Chondrocyte (in vitro differentiated cells): Measurements from ENCODE around the gene STXBP2. TPM values are rescaled to one million over a fixed set of nuclear protein-coding genes. Genes with fewer than 3 reads are reported as not detected.
A peak's percentile ranks its signal among the peaks of the same experiment; 100 is the strongest.

ENCODE experiments used
- DNase-seq: peaks from one replicate; pipeline ENCODE4 v3.0.0; 2021; ENCODE audit warnings: mixed read lengths, low spot score
- H3K27ac Mint-ChIP-seq: one replicate; pipeline ENCODE4 v1.8.0; 2021; ENCODE audit warnings: mild to moderate bottlenecking, moderate library complexity, mixed read lengths; ENCODE audit not compliant: unreplicated experiment
- H3K27me3 Mint-ChIP-seq: 2 replicates; pipeline ENCODE4 v1.8.0; 2021; ENCODE audit warnings: low read depth, mixed read lengths
- H3K36me3 Mint-ChIP-seq: 2 replicates; pipeline ENCODE4 v1.8.0; 2021; ENCODE audit warnings: low read depth, mixed read lengths
- H3K4me1 Mint-ChIP-seq: 2 replicates; pipeline ENCODE4 v1.8.0; 2021; ENCODE audit warnings: low read depth, mild to moderate bottlenecking, mixed read lengths
- H3K4me3 Mint-ChIP-seq: one replicate; pipeline ENCODE4 v1.8.0; 2021; ENCODE audit warnings: mild to moderate bottlenecking, moderate library complexity, mixed read lengths; ENCODE audit not compliant: unreplicated experiment
- H3K9me3 Mint-ChIP-seq: 2 replicates; pipeline ENCODE4 v1.8.0; 2021; ENCODE audit warnings: low read depth, mixed read lengths
- total RNA-seq: library from RNA; stranded (reverse); gene quantifications from 3 replicates; pipeline ENCODE4 v1.2.1, GENCODE V29; 2021
- TF ChIP-seq, protein P1 (sequence below): fragments of 200-600 bp; sonication (generic); IDR thresholded peaks from 2 replicates; pipeline ENCODE4 v1.5.0; 2021; ENCODE audit warnings: antibody characterized with exemption, mild to moderate bottlenecking, moderate library complexity

Gene STXBP2
- total RNA-seq, 1 donor from 2014 or later, result 10.2 TPM

DNA sequence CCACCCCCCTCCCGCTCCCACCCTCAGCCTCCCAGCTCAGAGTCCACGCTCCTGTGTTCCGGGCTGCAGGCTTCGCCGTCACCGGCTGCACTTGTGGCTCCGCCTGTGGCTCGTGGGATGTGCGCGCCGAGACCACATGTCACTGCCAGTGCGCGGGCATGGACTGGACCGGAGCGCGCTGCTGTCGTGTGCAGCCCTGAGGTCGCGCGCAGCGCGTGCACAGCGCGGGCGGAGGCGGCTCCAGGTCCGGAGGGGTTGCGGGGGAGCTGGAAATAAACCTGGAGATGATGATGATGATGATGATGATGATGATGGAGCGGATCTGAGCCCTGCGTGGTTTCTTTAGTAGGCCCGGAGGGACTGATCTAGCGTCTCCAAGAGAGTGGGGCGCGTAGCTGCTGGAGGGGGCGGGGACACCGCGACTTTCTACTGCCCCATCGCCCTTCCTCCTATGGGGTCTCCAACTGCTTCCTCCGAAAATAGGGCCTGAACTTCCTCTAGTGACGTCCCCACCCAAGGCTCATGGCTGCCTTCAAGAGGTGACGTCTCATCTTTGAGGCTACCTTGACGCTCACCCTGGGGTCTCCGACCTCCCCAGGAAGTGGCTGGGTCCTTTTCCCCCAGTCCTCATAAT, 33.4 kb downstream of the STXBP2 start:
- H3K36me3 Mint-ChIP-seq, result no peaks in the 10 kb centered on the region
- TF ChIP-seq, protein P1, sequence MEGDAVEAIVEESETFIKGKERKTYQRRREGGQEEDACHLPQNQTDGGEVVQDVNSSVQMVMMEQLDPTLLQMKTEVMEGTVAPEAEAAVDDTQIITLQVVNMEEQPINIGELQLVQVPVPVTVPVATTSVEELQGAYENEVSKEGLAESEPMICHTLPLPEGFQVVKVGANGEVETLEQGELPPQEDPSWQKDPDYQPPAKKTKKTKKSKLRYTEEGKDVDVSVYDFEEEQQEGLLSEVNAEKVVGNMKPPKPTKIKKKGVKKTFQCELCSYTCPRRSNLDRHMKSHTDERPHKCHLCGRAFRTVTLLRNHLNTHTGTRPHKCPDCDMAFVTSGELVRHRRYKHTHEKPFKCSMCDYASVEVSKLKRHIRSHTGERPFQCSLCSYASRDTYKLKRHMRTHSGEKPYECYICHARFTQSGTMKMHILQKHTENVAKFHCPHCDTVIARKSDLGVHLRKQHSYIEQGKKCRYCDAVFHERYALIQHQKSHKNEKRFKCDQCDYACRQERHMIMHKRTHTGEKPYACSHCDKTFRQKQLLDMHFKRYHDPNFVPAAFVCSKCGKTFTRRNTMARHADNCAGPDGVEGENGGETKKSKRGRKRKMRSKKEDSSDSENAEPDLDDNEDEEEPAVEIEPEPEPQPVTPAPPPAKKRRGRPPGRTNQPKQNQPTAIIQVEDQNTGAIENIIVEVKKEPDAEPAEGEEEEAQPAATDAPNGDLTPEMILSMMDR, result no peak
- DNase-seq, result no peak
- H3K4me1 Mint-ChIP-seq, result peaks cover 5% of the 10 kb centered on the region
- H3K27ac Mint-ChIP-seq, result no peak overlapping the region
- peak overlapping the region; percentile 64 for H3K4me3 Mint-ChIP-seq
- peaks cover 4% of the 10 kb centered on the region for H3K9me3 Mint-ChIP-seq
- H3K27me3 Mint-ChIP-seq, result peaks cover 40% of the 10 kb centered on the region

DNA sequence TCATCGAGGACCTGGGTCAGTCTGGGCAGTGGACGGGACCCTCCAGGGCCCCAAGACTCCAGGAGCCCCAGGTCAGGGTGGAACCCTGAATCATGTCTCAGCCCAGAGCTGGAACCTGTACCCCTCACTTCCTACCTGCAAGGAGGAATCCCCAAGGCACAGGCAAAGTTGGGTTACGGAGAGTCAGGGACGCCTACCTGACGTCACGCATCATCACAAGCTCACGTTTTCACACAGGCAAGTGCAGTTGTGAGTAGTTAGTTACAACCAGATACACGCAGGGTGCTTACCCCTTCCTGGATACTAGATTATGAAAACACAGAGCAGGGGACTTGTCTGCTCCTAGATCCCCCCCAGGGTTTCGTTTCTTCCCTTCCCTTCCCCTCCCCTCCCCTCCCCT, 33.9 kb downstream of the STXBP2 start:
- DNase-seq, result no peak
- Mint-ChIP-seq H3K4me3 (no peak overlapping the region), H3K27me3 (peaks cover 40% of the 10 kb centered on the region), H3K9me3 (peaks cover 4% of the 10 kb centered on the region), H3K27ac (no peak overlapping the region), H3K36me3 (no peaks in the 10 kb centered on the region), H3K4me1 (peaks cover 5% of the 10 kb centered on the region)
- TF ChIP-seq, protein P1, result no peak

DNA sequence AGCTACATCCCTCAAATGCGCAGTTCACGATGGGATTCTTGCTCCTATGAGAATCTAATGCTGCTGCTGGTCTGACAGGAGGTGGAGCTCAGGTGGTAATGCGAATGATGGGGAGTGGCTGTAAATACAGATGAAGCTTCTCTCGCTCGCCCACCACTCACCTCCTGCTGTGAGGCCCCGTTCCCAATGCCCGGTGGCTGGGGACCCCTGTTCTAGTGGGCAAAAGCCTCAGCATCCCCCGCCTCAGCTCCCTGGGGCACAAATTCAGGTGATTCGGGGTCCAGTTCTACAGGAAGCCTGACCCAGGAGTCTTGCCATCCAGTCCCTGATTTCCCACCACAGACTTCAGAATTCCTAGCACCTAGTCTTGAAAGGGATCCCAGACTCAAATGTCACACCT, 35.6 kb downstream of the STXBP2 start:
- Mint-ChIP-seq H3K27me3 (peaks cover 47% of the 10 kb centered on the region), H3K36me3 (no peaks in the 10 kb centered on the region), H3K9me3 (peaks cover 4% of the 10 kb centered on the region), H3K4me3 (no peak overlapping the region), H3K4me1 (peaks cover 5% of the 10 kb centered on the region), H3K27ac (no peak overlapping the region)
- DNase-seq, result no peak
- TF ChIP-seq, protein P1, result no peak

DNA sequence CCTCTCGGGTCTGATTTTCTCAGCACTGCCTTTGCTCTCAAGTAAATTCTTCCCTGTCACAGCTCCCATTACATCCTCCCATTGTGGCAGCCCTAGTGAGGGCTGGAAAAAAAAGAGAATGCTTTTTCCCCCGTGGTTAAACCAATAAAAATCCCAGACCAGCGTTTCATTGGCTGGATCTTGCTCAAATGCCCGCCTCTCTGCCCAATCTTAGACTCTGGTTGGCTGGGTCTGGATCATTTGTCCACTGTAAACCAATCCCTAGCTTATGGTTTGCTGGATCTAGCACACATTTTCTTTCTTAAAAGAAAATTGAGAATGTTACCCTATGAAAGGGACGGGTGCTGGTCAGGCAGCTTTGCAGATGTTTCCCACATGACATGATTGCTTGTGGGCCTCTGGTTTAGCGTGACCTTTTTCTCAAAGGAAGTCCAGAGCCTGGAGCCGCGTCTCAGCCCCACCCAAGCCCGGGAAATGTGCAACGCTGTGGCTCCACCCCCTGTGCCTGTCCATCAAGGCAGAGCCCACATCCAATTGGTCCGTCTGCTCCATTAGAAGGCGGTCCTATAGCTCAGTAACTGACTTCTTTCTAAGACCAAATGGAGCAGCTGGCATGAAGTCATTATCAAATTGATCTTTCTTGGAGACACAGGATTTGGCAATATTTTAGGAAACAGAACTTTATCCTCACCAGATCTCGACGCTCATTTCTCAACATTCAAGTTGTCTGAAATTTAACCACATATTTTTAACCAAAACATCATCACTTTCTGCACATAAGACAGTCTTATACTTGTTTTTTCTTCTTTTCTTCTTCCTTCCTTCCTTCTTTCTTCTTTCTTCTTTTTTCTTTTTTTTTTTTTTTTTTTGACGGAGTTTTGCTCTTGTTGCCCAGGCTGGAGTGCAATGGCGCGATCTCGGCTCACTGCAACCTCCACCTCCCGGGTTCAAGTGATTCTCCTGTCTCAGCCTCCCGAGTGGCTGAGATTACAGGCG, 37.4 kb downstream of the STXBP2 start:
- Mint-ChIP-seq H3K9me3 (peaks cover 4% of the 10 kb centered on the region), H3K27ac (no peak overlapping the region), H3K4me1 (peaks cover 5% of the 10 kb centered on the region), H3K36me3 (no peaks in the 10 kb centered on the region), H3K4me3 (no peak overlapping the region), H3K27me3 (peaks cover 47% of the 10 kb centered on the region)
- no peak for DNase-seq
- TF ChIP-seq, protein P1, result no peak

DNA sequence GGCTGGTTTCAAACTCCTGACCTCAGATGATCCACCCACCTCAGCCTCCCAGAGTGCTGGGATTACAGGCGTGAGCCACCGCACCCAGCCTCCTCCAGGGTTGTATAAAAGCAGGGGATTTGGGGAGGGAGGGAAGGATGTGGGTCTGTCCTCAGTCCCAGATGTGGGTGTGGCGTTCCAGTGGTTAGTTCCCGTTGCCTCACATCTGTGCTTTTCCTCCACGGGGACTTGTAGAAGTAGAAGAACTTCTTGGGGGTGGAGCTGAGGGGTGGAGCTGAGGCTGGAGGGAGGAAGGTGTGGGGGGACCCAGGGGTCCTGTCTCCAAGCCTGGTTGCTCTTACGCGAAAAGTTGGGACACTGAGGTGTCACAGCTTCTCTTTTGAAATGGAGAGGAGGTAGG, 39.5 kb downstream of the STXBP2 start:
- Mint-ChIP-seq H3K36me3 (no peaks in the 10 kb centered on the region), H3K27me3 (peaks cover 36% of the 10 kb centered on the region), H3K4me1 (peaks cover 5% of the 10 kb centered on the region), H3K4me3 (no peak overlapping the region), H3K27ac (no peak overlapping the region), H3K9me3 (peaks cover 4% of the 10 kb centered on the region)
- no peak for DNase-seq
- TF ChIP-seq, protein P1, result no peak
